Measurements from ENCODE around the gene PPIA. TPM values are rescaled to one million over a fixed set of nuclear protein-coding genes. Genes with fewer than 3 reads are reported as not detected.
A peak's percentile ranks its signal among the peaks of the same experiment; 100 is the strongest.

The PPIA gene
- polyA plus RNA-seq, 2 donors, result 4,205 to 4,319 TPM

DNA sequence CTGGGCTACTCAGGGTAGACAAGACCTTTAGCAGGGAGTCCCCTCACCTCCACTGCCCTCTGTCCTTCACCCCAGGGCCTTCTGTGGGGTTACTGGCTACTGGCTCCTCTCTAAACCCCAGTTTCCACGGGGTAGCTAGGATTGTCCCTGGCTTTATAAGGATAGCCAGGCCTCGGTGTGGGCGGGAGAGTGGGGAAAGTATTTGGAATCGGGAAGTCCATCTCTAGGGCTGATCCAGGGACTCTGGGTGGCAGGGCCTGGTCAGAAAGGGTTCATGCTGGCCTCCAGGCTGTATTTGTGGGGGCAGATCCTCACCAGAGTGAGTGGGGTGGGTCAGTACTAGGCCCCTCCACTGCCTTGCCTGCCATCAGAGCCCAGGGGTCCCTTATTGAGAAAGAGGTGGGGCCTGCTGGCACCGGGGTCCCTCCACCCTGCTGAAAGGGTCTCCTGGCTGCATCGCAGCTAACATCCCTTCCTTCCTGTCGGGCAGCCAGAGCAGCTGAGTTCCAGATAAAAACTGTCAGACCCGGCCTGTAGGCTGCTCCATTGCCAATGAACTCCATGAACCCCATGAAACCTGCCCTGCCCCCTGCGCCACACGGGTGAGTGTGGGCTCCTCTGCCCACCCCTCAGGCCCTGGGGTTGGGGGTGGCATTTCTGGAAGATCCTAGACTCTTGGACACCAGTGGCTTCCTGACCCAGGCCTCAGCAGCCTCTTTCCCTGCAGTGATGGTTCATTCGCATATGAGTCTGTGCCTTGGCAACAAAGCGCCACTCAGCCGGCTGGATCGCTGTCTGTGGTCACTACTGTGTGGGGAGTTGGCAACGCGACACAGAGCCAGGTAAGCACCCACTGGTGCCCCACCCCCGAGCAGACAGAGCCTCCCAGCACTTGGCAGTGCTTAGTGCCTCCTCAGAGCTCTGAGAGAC is 40.5 kb upstream of the PPIA start:
- Histone ChIP-seq H3K4me1 (ENCODE audit: control insufficient read depth in 2 of 2, insufficient read depth in 2 of 2, low read length in 1 of 2) (peaks cover 12 to 17% of the 10 kb centered on the region in 2 donors), H3K27me3 (ENCODE audit: control insufficient read depth in 1 of 2, insufficient read depth in 2 of 2, low read length in 2 of 2) (no peaks in the 10 kb centered on the region), H3K9me3 (ENCODE audit: control insufficient read depth in 2 of 2, insufficient read depth in 1 of 2, low read depth in 1 of 2, low read length in 1 of 2) (no peaks in the 10 kb centered on the region), H3K36me3 (ENCODE audit: control insufficient read depth in 2 of 2, insufficient read depth in 2 of 2, low read length in 1 of 2) (peaks cover 16 to 26% of the 10 kb centered on the region in 2 donors), H3K4me3 (ENCODE audit: low read depth in 1 of 2, low read length in 2 of 2) (no peak overlapping the region), H3K27ac (ENCODE audit: low read depth in 2 of 2, low read length in 1 of 2) (peak overlapping the region in 1 of 2 donors; percentile 55)
- 65 to 68% methylated on average over 17 of the region's 17 CpGs for WGBS, 2 donors

DNA sequence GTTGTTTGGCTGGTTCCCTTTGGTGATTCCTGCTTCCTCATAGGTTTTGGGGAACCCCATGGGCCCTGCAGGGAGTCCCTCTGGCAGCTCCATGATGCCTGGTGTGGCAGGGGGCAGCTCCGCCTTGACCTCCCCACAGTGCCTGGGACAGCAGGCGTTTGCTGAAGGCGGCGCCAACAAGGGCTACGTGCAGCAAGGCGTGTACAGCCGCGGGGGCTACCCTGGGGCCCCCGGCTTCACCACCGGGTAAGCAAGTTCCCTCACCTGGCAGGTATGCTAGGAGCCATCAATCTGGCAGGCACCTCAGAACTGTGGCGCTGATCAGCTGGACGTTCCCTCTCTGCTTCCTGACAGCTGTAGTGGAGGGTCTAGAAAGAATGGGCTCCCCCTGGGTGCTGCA is 39.6 kb upstream of the PPIA start:
- Histone ChIP-seq H3K36me3 (ENCODE audit: control insufficient read depth in 2 of 2, insufficient read depth in 2 of 2, low read length in 1 of 2) (peaks cover 18 to 34% of the 10 kb centered on the region in 2 donors), H3K4me3 (ENCODE audit: low read depth in 1 of 2, low read length in 2 of 2) (no peak overlapping the region), H3K27me3 (ENCODE audit: control insufficient read depth in 1 of 2, insufficient read depth in 2 of 2, low read length in 2 of 2) (no peaks in the 10 kb centered on the region), H3K9me3 (ENCODE audit: control insufficient read depth in 2 of 2, insufficient read depth in 1 of 2, low read depth in 1 of 2, low read length in 1 of 2) (no peaks in the 10 kb centered on the region), H3K27ac (ENCODE audit: low read depth in 2 of 2, low read length in 1 of 2) (no peak overlapping the region), H3K4me1 (ENCODE audit: control insufficient read depth in 2 of 2, insufficient read depth in 2 of 2, low read length in 1 of 2) (peaks cover 12 to 19% of the 10 kb centered on the region in 2 donors)
- 80% methylated on average over 12 of the region's 12 CpGs for WGBS, 2 donors

DNA sequence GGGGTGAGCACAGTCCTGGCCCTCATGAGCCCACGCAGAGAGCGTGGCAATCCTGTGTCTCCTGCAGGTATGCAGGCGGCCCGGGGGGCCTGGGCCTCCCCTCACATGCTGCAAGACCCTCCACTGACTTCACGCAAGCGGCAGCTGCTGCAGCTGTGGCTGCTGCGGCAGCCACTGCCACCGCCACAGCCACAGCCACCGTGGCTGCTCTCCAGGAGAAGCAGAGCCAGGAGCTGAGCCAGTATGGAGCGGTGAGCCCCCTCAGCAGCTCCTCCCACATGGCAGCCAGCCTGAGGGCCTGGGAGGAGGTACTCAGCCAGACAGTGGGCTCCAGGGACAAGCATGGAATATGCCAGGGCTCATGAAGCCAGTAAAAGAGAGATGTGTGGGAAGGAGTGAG is 39.2 kb upstream of the PPIA start:
- H3K4me1 ChIP-seq (ENCODE audit: control insufficient read depth in 2 of 2, insufficient read depth in 2 of 2, low read length in 1 of 2), result peaks cover 12 to 21% of the 10 kb centered on the region in 2 donors
- 70 to 75% methylated on average over 10 of the region's 10 CpGs for WGBS, 2 donors
- no peaks in the 10 kb centered on the region for H3K9me3 ChIP-seq (ENCODE audit: control insufficient read depth in 2 of 2, insufficient read depth in 1 of 2, low read depth in 1 of 2, low read length in 1 of 2)
- H3K27ac ChIP-seq (ENCODE audit: low read depth in 2 of 2, low read length in 1 of 2), result no peak overlapping the region
- H3K36me3 ChIP-seq (ENCODE audit: control insufficient read depth in 2 of 2, insufficient read depth in 2 of 2, low read length in 1 of 2), result peaks cover 18 to 35% of the 10 kb centered on the region in 2 donors
- H3K27me3 ChIP-seq (ENCODE audit: control insufficient read depth in 1 of 2, insufficient read depth in 2 of 2, low read length in 2 of 2), result no peaks in the 10 kb centered on the region
- H3K4me3 ChIP-seq (ENCODE audit: low read depth in 1 of 2, low read length in 2 of 2), result no peak overlapping the region

DNA sequence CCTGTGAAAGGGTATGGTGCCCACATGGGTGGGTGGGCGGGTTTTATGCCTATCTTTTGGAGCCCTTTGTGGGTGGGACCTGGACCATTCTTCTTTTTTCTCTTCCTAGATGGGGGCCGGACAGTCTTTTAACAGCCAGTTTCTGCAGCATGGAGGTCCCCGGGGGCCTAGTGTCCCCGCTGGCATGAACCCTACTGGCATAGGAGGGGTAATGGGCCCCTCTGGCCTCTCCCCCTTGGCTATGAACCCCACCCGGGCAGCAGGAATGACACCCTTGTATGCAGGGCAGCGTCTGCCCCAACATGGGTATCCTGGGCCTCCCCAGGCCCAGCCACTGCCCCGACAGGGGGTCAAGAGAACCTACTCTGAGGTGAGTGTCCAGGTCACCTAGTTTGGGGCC is 38.7 kb upstream of the PPIA start:
- no peak overlapping the region for H3K4me3 ChIP-seq (ENCODE audit: low read depth in 1 of 2, low read length in 2 of 2)
- H3K4me1 ChIP-seq (ENCODE audit: control insufficient read depth in 2 of 2, insufficient read depth in 2 of 2, low read length in 1 of 2), result peaks cover 12 to 24% of the 10 kb centered on the region in 2 donors
- no peak overlapping the region for H3K27ac ChIP-seq (ENCODE audit: low read depth in 2 of 2, low read length in 1 of 2)
- no peaks in the 10 kb centered on the region for H3K27me3 ChIP-seq (ENCODE audit: control insufficient read depth in 1 of 2, insufficient read depth in 2 of 2, low read length in 2 of 2)
- 91 to 92% methylated on average over 7 of the region's 7 CpGs for WGBS, 2 donors
- H3K36me3 ChIP-seq (ENCODE audit: control insufficient read depth in 2 of 2, insufficient read depth in 2 of 2, low read length in 1 of 2), result peaks cover 18 to 37% of the 10 kb centered on the region in 2 donors
- no peaks in the 10 kb centered on the region for H3K9me3 ChIP-seq (ENCODE audit: control insufficient read depth in 2 of 2, insufficient read depth in 1 of 2, low read depth in 1 of 2, low read length in 1 of 2)

DNA sequence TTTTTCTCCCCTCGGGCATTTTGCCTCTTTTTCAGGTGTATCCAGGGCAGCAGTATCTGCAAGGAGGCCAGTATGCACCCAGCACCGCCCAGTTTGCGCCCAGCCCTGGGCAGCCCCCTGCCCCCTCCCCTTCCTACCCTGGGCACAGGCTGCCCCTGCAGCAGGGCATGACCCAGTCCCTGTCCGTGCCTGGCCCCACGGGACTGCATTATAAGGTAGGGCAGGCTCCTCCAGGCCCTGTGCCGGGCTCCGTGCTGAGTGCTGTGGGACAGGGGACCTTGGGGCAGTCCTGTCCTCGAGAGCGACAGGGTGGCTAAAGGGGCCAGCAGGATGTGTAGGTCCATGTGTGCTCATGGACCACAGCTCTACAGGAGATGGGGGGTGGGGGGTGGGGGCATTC is 37.2 kb upstream of the PPIA start:
- Histone ChIP-seq H3K27me3 (ENCODE audit: control insufficient read depth in 1 of 2, insufficient read depth in 2 of 2, low read length in 2 of 2) (no peaks in the 10 kb centered on the region), H3K9me3 (ENCODE audit: control insufficient read depth in 2 of 2, insufficient read depth in 1 of 2, low read depth in 1 of 2, low read length in 1 of 2) (no peaks in the 10 kb centered on the region), H3K4me1 (ENCODE audit: control insufficient read depth in 2 of 2, insufficient read depth in 2 of 2, low read length in 1 of 2) (peaks cover 12 to 22% of the 10 kb centered on the region in 2 donors), H3K27ac (ENCODE audit: low read depth in 2 of 2, low read length in 1 of 2) (no peak overlapping the region), H3K36me3 (ENCODE audit: control insufficient read depth in 2 of 2, insufficient read depth in 2 of 2, low read length in 1 of 2) (peaks cover 18 to 52% of the 10 kb centered on the region in 2 donors), H3K4me3 (ENCODE audit: low read depth in 1 of 2, low read length in 2 of 2) (no peak overlapping the region)
- 87 to 93% methylated on average over 9 of the region's 9 CpGs for WGBS, 2 donors

DNA sequence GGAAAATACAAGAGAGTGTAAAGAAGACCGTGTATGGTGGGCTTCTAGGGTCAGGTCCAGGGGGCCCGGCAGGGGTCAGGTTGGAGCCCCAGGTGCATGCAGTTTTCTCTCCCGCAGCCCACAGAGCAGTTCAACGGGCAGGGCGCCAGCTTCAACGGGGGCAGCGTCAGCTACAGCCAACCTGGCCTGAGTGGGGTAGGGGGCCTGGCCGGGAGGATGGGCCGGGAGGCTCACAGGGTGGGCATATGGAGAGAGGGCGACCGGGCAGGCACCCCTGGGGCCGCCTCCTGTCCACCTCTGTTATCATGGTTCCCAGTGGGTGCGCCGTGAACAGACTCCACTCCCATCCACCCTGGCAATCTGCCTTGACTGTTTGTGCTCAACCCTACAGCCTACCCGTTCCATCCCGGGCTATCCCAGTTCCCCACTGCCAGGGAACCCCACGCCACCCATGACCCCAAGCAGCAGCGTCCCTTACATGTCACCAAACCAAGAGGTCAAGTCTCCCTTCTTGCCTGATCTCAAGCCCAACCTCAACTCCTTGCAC is 36.4 kb upstream of the PPIA start:
- Histone ChIP-seq H3K4me3 (ENCODE audit: low read depth in 1 of 2, low read length in 2 of 2) (no peak overlapping the region), H3K36me3 (ENCODE audit: control insufficient read depth in 2 of 2, insufficient read depth in 2 of 2, low read length in 1 of 2) (peaks cover 27 to 60% of the 10 kb centered on the region in 2 donors), H3K27ac (ENCODE audit: low read depth in 2 of 2, low read length in 1 of 2) (no peak overlapping the region), H3K27me3 (ENCODE audit: control insufficient read depth in 1 of 2, insufficient read depth in 2 of 2, low read length in 2 of 2) (no peaks in the 10 kb centered on the region), H3K9me3 (ENCODE audit: control insufficient read depth in 2 of 2, insufficient read depth in 1 of 2, low read depth in 1 of 2, low read length in 1 of 2) (no peaks in the 10 kb centered on the region), H3K4me1 (ENCODE audit: control insufficient read depth in 2 of 2, insufficient read depth in 2 of 2, low read length in 1 of 2) (peaks cover 7 to 16% of the 10 kb centered on the region in 2 donors)
- 90 to 91% methylated on average over 18 of the region's 18 CpGs for WGBS, 2 donors

DNA sequence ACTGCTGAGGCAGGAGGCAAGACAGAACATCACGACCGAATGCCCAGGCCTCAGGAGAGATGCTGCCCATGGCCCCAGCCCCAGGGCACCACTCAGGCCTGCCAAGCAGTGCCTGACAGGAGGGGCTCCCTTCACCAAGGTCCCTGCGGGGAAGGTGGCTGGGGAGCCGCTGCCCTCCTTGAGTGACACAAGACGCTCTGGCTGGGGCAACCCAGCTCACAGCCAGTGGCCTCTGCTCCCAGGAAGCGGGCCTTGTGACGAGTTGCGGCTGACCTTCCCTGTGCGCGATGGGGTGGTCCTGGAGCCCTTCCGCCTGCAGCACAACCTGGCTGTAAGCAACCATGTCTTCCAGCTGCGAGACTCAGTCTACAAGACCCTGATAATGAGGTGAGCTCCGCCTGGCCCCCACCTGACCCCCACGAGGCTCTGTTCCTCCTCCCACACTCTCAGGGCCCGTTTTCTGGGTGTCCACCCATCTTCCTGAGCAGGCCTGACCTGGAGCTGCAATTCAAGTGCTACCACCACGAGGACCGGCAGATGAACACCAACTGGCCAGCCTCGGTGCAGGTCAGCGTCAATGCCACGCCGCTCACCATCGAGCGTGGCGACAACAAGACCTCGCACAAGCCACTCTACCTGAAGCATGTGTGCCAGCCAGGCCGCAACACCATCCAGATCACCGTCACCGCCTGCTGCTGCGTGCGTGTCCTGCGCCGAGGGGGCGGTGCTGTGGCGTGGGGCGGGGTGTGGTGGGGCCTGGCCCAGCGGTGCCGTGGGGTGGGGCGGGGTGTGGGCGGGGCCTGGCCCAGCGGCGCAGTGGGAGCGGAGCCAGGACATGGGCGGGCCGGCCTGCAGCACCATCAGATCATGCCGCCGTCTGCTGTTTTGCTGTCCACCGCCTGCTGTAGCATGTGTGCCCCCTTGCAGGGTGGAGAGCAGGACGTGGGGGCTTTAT is 35.0 kb upstream of the PPIA start:
- peaks cover 2 to 14% of the 10 kb centered on the region in 2 donors for H3K4me1 ChIP-seq (ENCODE audit: control insufficient read depth in 2 of 2, insufficient read depth in 2 of 2, low read length in 1 of 2)
- peak overlapping the region; percentile 52 to 62 for H3K27ac ChIP-seq (ENCODE audit: low read depth in 2 of 2, low read length in 1 of 2)
- H3K36me3 ChIP-seq (ENCODE audit: control insufficient read depth in 2 of 2, insufficient read depth in 2 of 2, low read length in 1 of 2), result peaks cover 33 to 72% of the 10 kb centered on the region in 2 donors
- 70 to 75% methylated on average over 48 of the region's 48 CpGs for WGBS, 2 donors
- peak overlapping the region in 1 of 2 donors; percentile 7 for H3K4me3 ChIP-seq (ENCODE audit: low read depth in 1 of 2, low read length in 2 of 2)
- H3K9me3 ChIP-seq (ENCODE audit: control insufficient read depth in 2 of 2, insufficient read depth in 1 of 2, low read depth in 1 of 2, low read length in 1 of 2), result no peaks in the 10 kb centered on the region
- no peaks in the 10 kb centered on the region for H3K27me3 ChIP-seq (ENCODE audit: control insufficient read depth in 1 of 2, insufficient read depth in 2 of 2, low read length in 2 of 2)

DNA sequence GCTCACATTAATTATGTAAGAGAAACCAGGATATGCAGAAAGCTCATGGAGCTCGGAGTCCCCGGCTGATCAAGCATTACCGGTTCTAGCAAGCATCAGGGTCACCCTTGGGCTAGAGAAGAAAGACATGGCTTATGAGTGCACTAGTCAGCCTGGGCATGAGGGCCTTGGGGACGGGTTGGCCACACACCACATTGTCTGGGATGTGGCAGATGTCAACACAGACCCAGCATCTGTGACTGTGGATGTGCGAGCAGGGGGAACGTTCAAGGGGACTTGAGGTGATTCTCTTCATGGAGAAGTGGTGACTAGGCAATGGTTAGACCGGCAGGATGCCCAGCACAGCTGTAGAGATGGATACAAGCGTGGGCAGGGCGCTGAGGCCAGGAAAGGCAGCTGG is 34.2 kb upstream of the PPIA start:
- Histone ChIP-seq H3K4me1 (ENCODE audit: control insufficient read depth in 2 of 2, insufficient read depth in 2 of 2, low read length in 1 of 2) (peaks cover 1 to 16% of the 10 kb centered on the region in 2 donors), H3K4me3 (ENCODE audit: low read depth in 1 of 2, low read length in 2 of 2) (no peak overlapping the region), H3K36me3 (ENCODE audit: control insufficient read depth in 2 of 2, insufficient read depth in 2 of 2, low read length in 1 of 2) (peaks cover 33 to 74% of the 10 kb centered on the region in 2 donors), H3K27me3 (ENCODE audit: control insufficient read depth in 1 of 2, insufficient read depth in 2 of 2, low read length in 2 of 2) (no peaks in the 10 kb centered on the region), H3K9me3 (ENCODE audit: control insufficient read depth in 2 of 2, insufficient read depth in 1 of 2, low read depth in 1 of 2, low read length in 1 of 2) (no peaks in the 10 kb centered on the region), H3K27ac (ENCODE audit: low read depth in 2 of 2, low read length in 1 of 2) (peak overlapping the region; percentile 28 to 52)
- WGBS, 2 donors, result 69 to 70% methylated on average over 9 of the region's 9 CpGs
